ENCODE data around the gene LCE2D.

The LCE2D gene, protein sequence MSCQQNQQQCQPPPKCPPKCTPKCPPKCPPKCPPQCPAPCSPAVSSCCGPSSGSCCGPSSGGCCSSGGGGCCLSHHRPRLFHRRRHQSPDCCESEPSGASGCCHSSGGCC

DNA sequence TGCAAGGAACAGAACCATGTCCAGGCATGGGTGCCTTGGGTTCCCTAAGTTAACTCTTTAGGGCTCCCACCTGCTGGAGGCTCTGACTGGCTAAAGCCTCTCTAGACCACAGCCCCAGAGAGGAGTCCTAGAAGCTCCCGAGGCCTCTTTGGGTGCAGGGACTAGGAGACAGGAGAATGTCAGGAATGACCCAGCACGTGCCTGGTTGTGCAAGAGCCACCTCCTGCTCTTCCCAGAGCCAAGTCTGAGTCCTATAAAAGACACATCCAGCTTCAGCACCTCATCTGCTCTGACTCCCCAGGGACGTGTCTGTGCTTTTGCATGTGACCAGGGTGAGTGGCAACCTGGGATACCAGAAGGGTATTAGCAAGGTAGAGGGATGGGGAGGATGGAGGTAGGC lies at the start of gene LCE2D:
TSS of gene LCE2D (plus strand) at position 283 of the 400 bp plus-strand sequence. CDS start 726 bp downstream, outside the sequence.
- TF ChIP-seq EGR1 (IDR thresholded peaks at IDR 0.05) (no peak), CREB1 (IDR thresholded peaks at IDR 0.05; ENCODE audit: low read depth) (no peak), TCF12 (IDR thresholded peaks at IDR 0.05; ENCODE audit: low read depth) (no peak), YY1 (IDR thresholded peaks at IDR 0.05; ENCODE audit: low read depth) (no peak)
- TF ChIP-seq, protein P1, sequence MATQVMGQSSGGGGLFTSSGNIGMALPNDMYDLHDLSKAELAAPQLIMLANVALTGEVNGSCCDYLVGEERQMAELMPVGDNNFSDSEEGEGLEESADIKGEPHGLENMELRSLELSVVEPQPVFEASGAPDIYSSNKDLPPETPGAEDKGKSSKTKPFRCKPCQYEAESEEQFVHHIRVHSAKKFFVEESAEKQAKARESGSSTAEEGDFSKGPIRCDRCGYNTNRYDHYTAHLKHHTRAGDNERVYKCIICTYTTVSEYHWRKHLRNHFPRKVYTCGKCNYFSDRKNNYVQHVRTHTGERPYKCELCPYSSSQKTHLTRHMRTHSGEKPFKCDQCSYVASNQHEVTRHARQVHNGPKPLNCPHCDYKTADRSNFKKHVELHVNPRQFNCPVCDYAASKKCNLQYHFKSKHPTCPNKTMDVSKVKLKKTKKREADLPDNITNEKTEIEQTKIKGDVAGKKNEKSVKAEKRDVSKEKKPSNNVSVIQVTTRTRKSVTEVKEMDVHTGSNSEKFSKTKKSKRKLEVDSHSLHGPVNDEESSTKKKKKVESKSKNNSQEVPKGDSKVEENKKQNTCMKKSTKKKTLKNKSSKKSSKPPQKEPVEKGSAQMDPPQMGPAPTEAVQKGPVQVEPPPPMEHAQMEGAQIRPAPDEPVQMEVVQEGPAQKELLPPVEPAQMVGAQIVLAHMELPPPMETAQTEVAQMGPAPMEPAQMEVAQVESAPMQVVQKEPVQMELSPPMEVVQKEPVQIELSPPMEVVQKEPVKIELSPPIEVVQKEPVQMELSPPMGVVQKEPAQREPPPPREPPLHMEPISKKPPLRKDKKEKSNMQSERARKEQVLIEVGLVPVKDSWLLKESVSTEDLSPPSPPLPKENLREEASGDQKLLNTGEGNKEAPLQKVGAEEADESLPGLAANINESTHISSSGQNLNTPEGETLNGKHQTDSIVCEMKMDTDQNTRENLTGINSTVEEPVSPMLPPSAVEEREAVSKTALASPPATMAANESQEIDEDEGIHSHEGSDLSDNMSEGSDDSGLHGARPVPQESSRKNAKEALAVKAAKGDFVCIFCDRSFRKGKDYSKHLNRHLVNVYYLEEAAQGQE (IDR thresholded peaks at IDR 0.05; ENCODE audit: low read depth): no peak
- TF ChIP-seq, protein P2, sequence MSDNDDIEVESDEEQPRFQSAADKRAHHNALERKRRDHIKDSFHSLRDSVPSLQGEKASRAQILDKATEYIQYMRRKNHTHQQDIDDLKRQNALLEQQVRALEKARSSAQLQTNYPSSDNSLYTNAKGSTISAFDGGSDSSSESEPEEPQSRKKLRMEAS (IDR thresholded peaks at IDR 0.05): no peak
- TF ChIP-seq, protein P3, sequence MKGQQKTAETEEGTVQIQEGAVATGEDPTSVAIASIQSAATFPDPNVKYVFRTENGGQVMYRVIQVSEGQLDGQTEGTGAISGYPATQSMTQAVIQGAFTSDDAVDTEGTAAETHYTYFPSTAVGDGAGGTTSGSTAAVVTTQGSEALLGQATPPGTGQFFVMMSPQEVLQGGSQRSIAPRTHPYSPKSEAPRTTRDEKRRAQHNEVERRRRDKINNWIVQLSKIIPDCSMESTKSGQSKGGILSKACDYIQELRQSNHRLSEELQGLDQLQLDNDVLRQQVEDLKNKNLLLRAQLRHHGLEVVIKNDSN (IDR thresholded peaks at IDR 0.05): no peak

DNA sequence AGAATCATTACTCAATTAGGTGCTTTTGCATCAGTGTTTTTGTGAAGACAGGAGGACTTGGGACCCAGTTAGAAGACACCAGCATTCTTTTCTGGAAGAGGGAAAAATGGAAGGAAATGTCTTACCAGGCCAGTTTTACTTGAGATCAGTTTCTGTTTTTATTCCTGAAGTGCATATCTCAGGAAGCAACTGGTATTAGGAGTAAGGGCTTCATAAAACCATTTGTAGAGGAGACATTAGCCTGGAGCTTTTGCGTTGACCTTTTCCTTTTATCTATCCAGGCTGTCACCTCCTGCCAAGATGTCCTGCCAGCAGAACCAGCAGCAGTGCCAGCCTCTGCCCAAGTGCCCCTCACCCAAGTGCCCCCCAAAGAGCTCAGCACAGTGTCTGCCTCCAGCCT lies 49.7 kb upstream of the LCE2D start, which contains the start of gene LCE3B:
TSS of gene LCE3B (plus strand) at position 301 of the 400 bp plus-strand sequence. CDS start at position 301, 0 bp downstream.
- TF ChIP-seq EGR1 (IDR thresholded peaks at IDR 0.05) (no peak), YY1 (IDR thresholded peaks at IDR 0.05; ENCODE audit: low read depth) (no peak), TEAD4 (IDR thresholded peaks at IDR 0.05) (no peak), ZBTB7A (IDR thresholded peaks at IDR 0.05; ENCODE audit: low read depth) (no peak)
- TF ChIP-seq, protein P1 (IDR thresholded peaks at IDR 0.05; ENCODE audit: low read depth): no peak

DNA sequence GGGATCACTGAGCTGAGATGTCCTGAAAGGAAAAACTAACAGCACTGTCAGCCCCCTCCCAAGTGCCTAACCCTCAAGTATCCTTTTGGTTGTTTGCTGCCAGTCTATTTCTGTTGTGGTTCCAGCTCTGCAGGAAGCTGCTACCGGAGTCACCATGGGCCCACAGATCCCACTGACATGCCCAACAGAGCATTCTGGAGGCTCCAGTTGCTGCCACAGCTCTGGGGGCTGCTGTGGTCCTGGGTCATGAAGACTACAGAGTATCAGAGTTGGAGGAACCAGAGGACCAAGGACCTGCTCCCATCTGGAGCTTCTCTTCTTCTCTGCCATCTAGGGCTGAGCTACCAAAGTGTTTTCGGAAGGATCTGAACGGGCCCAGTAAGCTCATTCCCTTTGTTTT lies 41.2 kb upstream of the LCE2D start:
- no peak for TF ChIP-seq YY1 (IDR thresholded peaks at IDR 0.05; ENCODE audit: low read depth)
- TF ChIP-seq EGR1 (IDR thresholded peaks at IDR 0.05): no peak
- no peak for TF ChIP-seq ZBTB7A (IDR thresholded peaks at IDR 0.05; ENCODE audit: low read depth)
- no peak for TF ChIP-seq CREB1 (IDR thresholded peaks at IDR 0.05; ENCODE audit: low read depth)
- no peak for TF ChIP-seq TCF12 (IDR thresholded peaks at IDR 0.05; ENCODE audit: low read depth)
- TF ChIP-seq RAD21 (IDR thresholded peaks at IDR 0.05; ENCODE audit: low read depth): no peak
- TF ChIP-seq, protein P2 (IDR thresholded peaks at IDR 0.05): no peak
- no peak for TF ChIP-seq TEAD4 (IDR thresholded peaks at IDR 0.05)
- TF ChIP-seq NFIC (IDR thresholded peaks at IDR 0.05): no peak
- TF ChIP-seq FOXM1 (IDR thresholded peaks at IDR 0.05; ENCODE audit: borderline replicate concordance, low read depth): no peak
- no peak for TF ChIP-seq EP300 (IDR thresholded peaks at IDR 0.05; ENCODE audit: borderline replicate concordance)
- TF ChIP-seq TAF1 (IDR thresholded peaks at IDR 0.05; ENCODE audit: low read depth): no peak
- TF ChIP-seq, protein P3 (IDR thresholded peaks at IDR 0.05): no peak
- TF ChIP-seq, protein P1 (IDR thresholded peaks at IDR 0.05; ENCODE audit: low read depth): no peak
- TF ChIP-seq CEBPB (IDR thresholded peaks at IDR 0.05): no peak

DNA sequence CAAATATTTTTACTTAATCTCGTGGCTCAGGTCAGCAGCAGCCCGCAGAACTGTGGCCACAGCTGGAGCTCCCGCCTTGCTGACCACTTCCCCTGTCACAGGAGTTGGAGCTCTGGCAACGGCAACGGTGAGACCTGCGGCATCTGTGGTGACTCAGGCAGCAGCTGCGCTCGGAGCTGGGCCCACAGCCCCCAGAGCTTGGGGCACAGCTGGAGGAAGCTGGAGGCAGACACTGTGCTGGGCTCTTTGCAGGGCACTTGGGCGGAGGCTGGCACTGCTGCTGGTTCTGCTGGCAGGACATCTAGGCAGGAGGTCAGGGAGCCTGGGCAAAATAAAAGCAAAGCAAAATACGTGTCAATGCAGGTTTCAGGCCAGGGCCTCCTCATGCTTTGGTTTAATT lies 40.4 kb upstream of the LCE2D start, which contains the start of gene LCE3A:
TSS of gene LCE3A (minus strand) at position 301 of the 400 bp plus-strand sequence. CDS start at position 301, 0 bp downstream.
- TF ChIP-seq CEBPB (IDR thresholded peaks at IDR 0.05) (no peak), EGR1 (IDR thresholded peaks at IDR 0.05) (no peak), TCF12 (IDR thresholded peaks at IDR 0.05; ENCODE audit: low read depth) (no peak), TEAD4 (IDR thresholded peaks at IDR 0.05) (no peak), NFIC (IDR thresholded peaks at IDR 0.05) (no peak), EP300 (IDR thresholded peaks at IDR 0.05; ENCODE audit: borderline replicate concordance) (no peak), ZBTB7A (IDR thresholded peaks at IDR 0.05; ENCODE audit: low read depth) (no peak), TAF1 (IDR thresholded peaks at IDR 0.05; ENCODE audit: low read depth) (no peak), CREB1 (IDR thresholded peaks at IDR 0.05; ENCODE audit: low read depth) (no peak), RAD21 (IDR thresholded peaks at IDR 0.05; ENCODE audit: low read depth) (no peak), YY1 (IDR thresholded peaks at IDR 0.05; ENCODE audit: low read depth) (no peak), FOXM1 (IDR thresholded peaks at IDR 0.05; ENCODE audit: borderline replicate concordance, low read depth) (no peak)
- TF ChIP-seq, protein P2 (IDR thresholded peaks at IDR 0.05): no peak
- TF ChIP-seq, protein P3 (IDR thresholded peaks at IDR 0.05): no peak
- TF ChIP-seq, protein P1 (IDR thresholded peaks at IDR 0.05; ENCODE audit: low read depth): no peak
